K562 (cell line): ENCODE measurements around the gene STX7. TPM values are rescaled to one million over a fixed set of nuclear protein-coding genes. Genes with fewer than 3 reads are reported as not detected.
A peak's percentile ranks its signal among the peaks of the same experiment; 100 is the strongest.

ENCODE experiments used
- ATAC-seq: fragments of 200-7000 bp; cut with Tn5 transposase; 3 replicates; pipeline ENCODE4 v1.9.1; 2020; ENCODE audit warnings: moderate library complexity
- BruUV-seq: library from RNA; stranded (reverse); fragments of 400-500 nt; replicated peaks from 2 replicates; lab custom pipeline; 2021; lab: Mats Ljungman, UMichigan
- CTCF ChIA-PET: fragments of 300-600 bp; formaldehyde crosslinking; extraction: SDS; loops from one replicate; lab custom pipeline; 2021; ENCODE audit warnings: low intra/inter-chr PET ratio; lab: Yijun Ruan, JAX
- POLR2A ChIA-PET: fragments of 300-600, 350-650 bp; sonication (Branson Sonifier 250); formaldehyde crosslinking; extraction: SDS; loops from one replicate; lab custom pipeline; 2021; ENCODE audit warnings: antibody characterized with exemption, inconsistent platforms; lab: Yijun Ruan, JAX
- DNase-seq, 4 experiments: peaks; one replicate each; pipeline versions ENCODE4 v3.0.0 to v3.0.0-alpha.2; 2011 to 2018; ENCODE audit warnings: low spot score in 3 of 4, mixed read lengths in 3 of 4; ENCODE audit errors: extremely low read depth in 1 of 4
- FAIRE-seq: peaks from 2 replicates; lab custom pipeline; 2011; peaks lifted over from hg19 to GRCh38; lab: Jason Lieb, UNC
- H2AFZ ChIP-seq: 2 replicates; pipeline ENCODE4 v1.6.0; 2011; ENCODE audit warnings: low read depth, low read length, control low read depth, inconsistent platforms
- H3K27ac ChIP-seq: fragments of 200-600 bp; 3 replicates; pipeline ENCODE4 v1.8.0; 2011; ENCODE audit warnings: low read depth, mild to moderate bottlenecking, control low read depth, inconsistent platforms, low read length, moderate library complexity, mixed read lengths; ENCODE audit errors: extremely low read depth
- H3K27me3 ChIP-seq, 2 experiments: fragments of 300-600 bp in 1 of 2; 2 replicates in 1 of 2; 3 replicates in 1 of 2; pipeline versions ENCODE4 v1.6.0 to v1.8.0; 2011; ENCODE audit warnings: inconsistent platforms in 2 of 2, low read length in 2 of 2, mild to moderate bottlenecking in 1 of 2, mixed read lengths in 1 of 2, moderate library complexity in 1 of 2; ENCODE audit not compliant: control insufficient read depth in 2 of 2, insufficient read depth in 2 of 2
- H3K36me3 ChIP-seq: fragments of 300-600 bp; 3 replicates; pipeline ENCODE4 v1.8.0; 2011; ENCODE audit warnings: mild to moderate bottlenecking, low read length, inconsistent platforms; ENCODE audit not compliant: control insufficient read depth, insufficient read depth
- H3K4me1 ChIP-seq, 2 experiments: fragments of 200-600 bp in 1 of 2; replicated peaks in 1 of 2; 2 replicates in 1 of 2; 3 replicates in 1 of 2; pipeline versions ENCODE4 v1.5.1 to v1.8.0; 2011; ENCODE audit warnings: inconsistent platforms in 2 of 2, low read length in 2 of 2, mild to moderate bottlenecking in 1 of 2, mixed read lengths in 1 of 2, moderate library complexity in 1 of 2; ENCODE audit not compliant: control insufficient read depth in 2 of 2, insufficient read depth in 2 of 2
- H3K4me2 ChIP-seq: 2 replicates; pipeline ENCODE4 v1.6.1; 2011; ENCODE audit warnings: low read length, control low read depth, inconsistent platforms, mixed read lengths; ENCODE audit not compliant: insufficient read depth
- H3K4me3 ChIP-seq: fragments of 200-600 bp; sonication (generic), shearing (Covaris generic); 2 replicates; pipeline ENCODE4 v1.5.1; 2016; ENCODE audit warnings: control low read depth, inconsistent platforms
- H3K79me2 ChIP-seq: fragments of 200-600 bp; 3 replicates; pipeline ENCODE4 v1.8.0; 2011; ENCODE audit warnings: low read length, inconsistent platforms; ENCODE audit not compliant: control insufficient read depth, insufficient read depth
- H3K9ac ChIP-seq, 2 experiments: 2 replicates each; pipeline versions ENCODE4 v1.6.0 to v1.6.1; 2011; ENCODE audit warnings: low read depth in 2 of 2, low read length in 2 of 2, control low read depth in 1 of 2, inconsistent platforms in 1 of 2, mild to moderate bottlenecking in 1 of 2, mixed read lengths in 1 of 2; ENCODE audit not compliant: insufficient read depth in 1 of 2
- H3K9me1 ChIP-seq: one replicate; pipeline ENCODE4 v1.6.0; 2011; ENCODE audit warnings: inconsistent platforms, mild to moderate bottlenecking, low read length, moderate library complexity; ENCODE audit not compliant: control insufficient read depth, insufficient read depth
- H3K9me3 ChIP-seq: replicated peaks from 2 replicates; pipeline ENCODE4 v1.5.1; 2011; ENCODE audit warnings: low read depth, low read length, inconsistent platforms; ENCODE audit not compliant: control insufficient read depth, insufficient read depth
- H4K20me1 ChIP-seq: replicated peaks from 2 replicates; pipeline ENCODE4 v1.6.1; 2011; ENCODE audit warnings: low read length, inconsistent platforms, mixed read lengths; ENCODE audit not compliant: control insufficient read depth, insufficient read depth
- ADNP ChIP-seq: fragments of 200-800 bp; sonication (Bioruptor generic); IDR thresholded peaks from 2 replicates; pipeline ENCODE4 v1.6.1; 2016; ENCODE audit warnings: missing genetic modification characterization, missing compliant biosample characterization
- BRCA1 ChIP-seq, 2 experiments: fragments of 450-650 bp in 1 of 2; sonication (generic) in 1 of 2; formaldehyde crosslinking in 1 of 2; IDR thresholded peaks; 2 replicates each; pipeline versions ENCODE4 v1.5.0 to v1.6.1; 2017 to 2020; ENCODE audit warnings: mild to moderate bottlenecking in 1 of 2, missing genetic modification reagents in 1 of 2
- C11orf30 ChIP-seq: fragments of 450-650 bp; IDR thresholded peaks from 2 replicates; pipeline ENCODE4 v1.6.1; 2016; ENCODE audit warnings: low read depth, mild to moderate bottlenecking
- CBFA2T3 ChIP-seq: fragments of 450-650 bp; IDR thresholded peaks from 2 replicates; pipeline ENCODE4 v1.6.1; 2017
- CBX5 ChIP-seq: IDR thresholded peaks from 2 replicates; pipeline ENCODE4 v1.6.1; 2014; ENCODE audit warnings: low read depth, borderline replicate concordance
- CHD1 ChIP-seq: fragments of 200-600 bp; sonication (generic); IDR thresholded peaks from one replicate; pipeline ENCODE4 v1.6.1; 2012; ENCODE audit warnings: mild to moderate bottlenecking, moderate library complexity, low read length, inconsistent platforms
- DACH1 ChIP-seq: fragments of 450-650 bp; IDR thresholded peaks from 2 replicates; pipeline ENCODE4 v1.6.1; 2018; ENCODE audit not compliant: partially characterized antibody
- HMGN3 ChIP-seq: IDR thresholded peaks from 2 replicates; pipeline ENCODE4 v1.6.1; 2011; ENCODE audit warnings: borderline replicate concordance, low read depth, mild to moderate bottlenecking, mixed read lengths, low read length; ENCODE audit not compliant: insufficient read length; ENCODE audit errors: extremely low read depth
- MAFF ChIP-seq: IDR thresholded peaks from 2 replicates; pipeline ENCODE4 v1.6.1; 2012; ENCODE audit warnings: low read length, improper control_type of control experiment
- MAX ChIP-seq: sonication (generic); formaldehyde crosslinking; IDR thresholded peaks from 2 replicates; pipeline ENCODE4 v1.9.0; 2022; ENCODE audit warnings: mild to moderate bottlenecking, missing genetic modification reagents
- NEUROD1 ChIP-seq: fragments of 150-350 bp; IDR thresholded peaks from 2 replicates; pipeline ENCODE4 v1.6.1; 2014; ENCODE audit warnings: borderline replicate concordance, low read length, low read depth; ENCODE audit not compliant: partially characterized antibody
- PHF8 ChIP-seq: fragments of 200-600 bp; sonication (generic); IDR thresholded peaks from 2 replicates; pipeline ENCODE4 v1.6.1; 2012; ENCODE audit warnings: mixed run types, mild to moderate bottlenecking, inconsistent platforms, low read length, moderate library complexity, borderline replicate concordance
- SMARCB1 ChIP-seq: IDR thresholded peaks from 2 replicates; pipeline ENCODE4 v1.6.1; 2011; ENCODE audit warnings: improper control_type of control experiment, low read depth; ENCODE audit not compliant: insufficient read length
- SRSF9 ChIP-seq: fragments of 200-400 bp; formaldehyde crosslinking; IDR thresholded peaks from 2 replicates; pipeline ENCODE4 v1.6.1; 2017; ENCODE audit warnings: low read depth, low read length, borderline replicate concordance
- TOE1 ChIP-seq, 2 experiments: fragments of 450-650 bp in 1 of 2; sonication (generic) in 1 of 2; formaldehyde crosslinking in 1 of 2; IDR thresholded peaks; 2 replicates each; pipeline versions ENCODE4 v1.7.1 to v1.8.0; 2016 to 2022; ENCODE audit warnings: borderline replicate concordance in 2 of 2, mild to moderate bottlenecking in 2 of 2, antibody characterized with exemption in 1 of 2, inconsistent platforms in 1 of 2, low read depth in 1 of 2, missing genetic modification reagents in 1 of 2, moderate library complexity in 1 of 2
- ZNF316 ChIP-seq: fragments of 450-650 bp; IDR thresholded peaks from 2 replicates; pipeline ENCODE4 v1.6.1; 2016
- WGBS: fragments of 100-300 bp; shearing (Covaris generic); methylation state at CpG from one replicate; pipeline ENCODE4 v1.1.6; 2016; ENCODE audit warnings: low coverage, mixed read lengths; ENCODE audit not compliant: insufficient coverage; ENCODE audit errors: missing lambda C conversion rate; 5-methylcytosine and 5-hydroxymethylcytosine counted together
- in situ Hi-C: fragments of 300-500 bp; cut with MboI; formaldehyde crosslinking; loops from 4 replicates; pipeline ENCODE4 v1.15.0; 2018; ENCODE audit warnings: inconsistent platforms, mixed read lengths
- intact Hi-C: fragments of 100-400 bp; cut with micrococcal nuclease; formaldehyde crosslinking; loops from 2 replicates; pipeline ENCODE4 v1.14.2; 2022
- polyA plus RNA-seq, 8 experiments: library from polyadenylated mRNA; depleted of rRNA in 4 of 8; stranded (reverse) in 5 of 8; unstranded in 3 of 8; fragments of >200 nt; fragmentation: Nextera tagmentation in 2 of 8; fragmentation: Illumina TruSeq in 1 of 8; extraction: Ambion mirVana in 2 of 8; extraction: Trizol in 1 of 8; gene quantifications; 2 replicates each; pipeline versions ENCODE4 v1.2.1 to v1.2.3, GENCODE V29; 2011 to 2014; ENCODE audit warnings: inconsistent platforms in 1 of 8, missing spikeins in 1 of 8
- total RNA-seq, 7 experiments: library from RNA; depleted of rRNA in 6 of 7; stranded (reverse); fragments of >200 nt in 6 of 7; fragmentation: Illumina TruSeq in 2 of 7; extraction: Trizol in 2 of 7; gene quantifications; 2 replicates each; pipeline versions ENCODE4 v1.2.1 to v1.2.3, GENCODE V29; 2011 to 2021; ENCODE audit warnings: low replicate concordance in 1 of 7

STX7 gene
- total and polyA plus RNA-seq, 9 of the 15 experiments (the other 6 are each of a cell fraction or from before 2014, with no cell fraction given): 13.0 to 34.4 (median 25.3) TPM

DNA sequence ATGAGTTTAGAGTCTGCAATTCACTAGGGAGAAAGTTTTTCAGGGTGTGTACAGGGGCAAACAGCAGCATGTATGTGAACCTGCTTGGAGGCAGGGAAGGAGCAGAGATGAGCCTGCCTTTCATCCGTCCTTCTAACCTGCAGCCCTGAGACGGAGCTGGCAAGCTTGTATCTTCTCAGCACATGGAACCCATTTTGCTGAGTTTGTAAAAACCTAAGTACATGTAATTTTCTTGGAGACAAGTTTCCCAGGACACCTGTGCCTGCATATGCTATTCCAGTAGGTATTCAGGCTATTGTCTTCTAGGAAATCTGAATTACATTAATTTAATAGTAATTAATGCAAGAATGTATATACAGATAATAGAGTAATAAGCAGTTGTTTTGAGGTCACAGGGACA is 82.8 kb downstream of the STX7 start:
- Histone ChIP-seq H4K20me1 (no peaks in the 10 kb centered on the region), H3K4me3 (no peak overlapping the region), H3K9me1 (no peaks in the 10 kb centered on the region), H3K4me1 (no peaks in the 10 kb centered on the region), H3K79me2 (no peaks in the 10 kb centered on the region), H3K9me3 (no peaks in the 10 kb centered on the region), H2AFZ (no peak overlapping the region), H3K9ac (no peak overlapping the region), H3K27ac (no peak overlapping the region), H3K27me3 (no peaks in the 10 kb centered on the region), H3K36me3 (no peaks in the 10 kb centered on the region), H3K4me2 (no peak overlapping the region)
- POLR2A ChIA-PET: no interaction called here
- ATAC-seq (no peak), DNase-seq (no peak), FAIRE-seq (no peak)
- intact Hi-C loops: no loop called here
- CTCF ChIA-PET: no interaction called here
- in situ Hi-C loops: no loop called here
- 0% methylated on average over 2 of the region's 2 CpGs for WGBS
- no TSS peak for BruUV-seq
- no peak for TF ChIP-seq CHD1
- TF ChIP-seq C11orf30: 0 out of 2 replicates have a peak, but pooled peaks have one; percentile 25
- peak; percentile 38; the same call in 1 of the 2 replicates for TF ChIP-seq MAFF
- TF ChIP-seq ZNF316: peak; percentile 38; the same call in 1 of the 2 replicates

DNA sequence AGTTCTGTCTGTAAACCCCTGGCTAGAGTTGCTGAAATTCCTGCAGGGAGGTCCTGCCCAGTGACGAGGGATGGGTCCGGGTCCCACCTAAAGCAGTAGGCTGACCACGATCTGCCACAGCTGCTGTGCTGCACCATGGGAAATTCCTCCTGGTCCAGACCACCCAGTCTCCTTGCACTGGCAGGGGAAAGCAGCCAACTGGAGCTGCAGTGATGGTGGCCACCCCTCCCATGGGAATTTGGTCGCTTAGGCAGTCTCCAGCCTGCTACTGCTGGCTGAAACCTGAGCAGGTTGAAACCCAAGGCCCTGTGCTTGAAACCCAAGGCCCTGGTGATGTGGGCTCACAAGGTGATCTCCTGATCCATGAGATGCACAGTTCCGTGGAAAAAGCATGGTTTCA is 87.7 kb downstream of the STX7 start:
- no peak for DNase-seq
- no peaks in the 10 kb centered on the region for H3K79me2 ChIP-seq
- ChIA-PET POLR2A (interaction anchor here (1.0 kb wide), 1 partner anchor 26 kb away, joined by 3 read pairs; no protein-coding TSS in a partner anchor), CTCF (no interaction called here)
- H2AFZ ChIP-seq: no peak overlapping the region
- no peak for TF ChIP-seq PHF8
- TF ChIP-seq BRCA1 (IDR thresholded peaks at IDR 0.05): no peak
- no peak for TF ChIP-seq BRCA1 (CRISPR knock-in tag; IDR thresholded peaks at IDR 0.05)
- no peak for TF ChIP-seq ADNP (tag)
- TF ChIP-seq SRSF9: no peak
- no peak for TF ChIP-seq TOE1 (IDR thresholded peaks at IDR 0.05; ENCODE audit: borderline replicate concordance)
- TF ChIP-seq TOE1 (CRISPR knock-in tag; IDR thresholded peaks at IDR 0.05; ENCODE audit: borderline replicate concordance, low read depth): no peak
- TF ChIP-seq DACH1: no peak
- TF ChIP-seq HMGN3: no peak
- no peak for TF ChIP-seq MAX (CRISPR knock-in tag)
- no peak for TF ChIP-seq SMARCB1
- TF ChIP-seq CBFA2T3: no peak
- TF ChIP-seq CBX5: no peak
- no peak for TF ChIP-seq NEUROD1
- no peak for FAIRE-seq
- H3K4me3 ChIP-seq: no peak overlapping the region
- in situ Hi-C loops: no loop called here
- no peaks in the 10 kb centered on the region for H4K20me1 ChIP-seq
- intact Hi-C loops: no loop called here
- no peaks in the 10 kb centered on the region for H3K9me1 ChIP-seq
- ATAC-seq: no peak
- no peaks in the 10 kb centered on the region for H3K36me3 ChIP-seq
- no peak overlapping the region for H3K27ac ChIP-seq
- BruUV-seq: no TSS peak
- H3K4me1 ChIP-seq: no peaks in the 10 kb centered on the region
- 0% methylated on average over 5 of the region's 5 CpGs for WGBS
- H3K27me3 ChIP-seq: no peaks in the 10 kb centered on the region
- no peaks in the 10 kb centered on the region for H3K9me3 ChIP-seq
- H3K4me2 ChIP-seq: no peak overlapping the region
- no peak overlapping the region for H3K9ac ChIP-seq
